Measurements from ENCODE around the gene INPP5A. TPM values are rescaled to one million over a fixed set of nuclear protein-coding genes. Genes with fewer than 3 reads are reported as not detected.

The INPP5A gene
- total and polyA plus RNA-seq, 2 of the 13 experiments (the other 11 are each of a cell fraction or from before 2014, with no cell fraction given), result 17.5 to 37.9 TPM

DNA sequence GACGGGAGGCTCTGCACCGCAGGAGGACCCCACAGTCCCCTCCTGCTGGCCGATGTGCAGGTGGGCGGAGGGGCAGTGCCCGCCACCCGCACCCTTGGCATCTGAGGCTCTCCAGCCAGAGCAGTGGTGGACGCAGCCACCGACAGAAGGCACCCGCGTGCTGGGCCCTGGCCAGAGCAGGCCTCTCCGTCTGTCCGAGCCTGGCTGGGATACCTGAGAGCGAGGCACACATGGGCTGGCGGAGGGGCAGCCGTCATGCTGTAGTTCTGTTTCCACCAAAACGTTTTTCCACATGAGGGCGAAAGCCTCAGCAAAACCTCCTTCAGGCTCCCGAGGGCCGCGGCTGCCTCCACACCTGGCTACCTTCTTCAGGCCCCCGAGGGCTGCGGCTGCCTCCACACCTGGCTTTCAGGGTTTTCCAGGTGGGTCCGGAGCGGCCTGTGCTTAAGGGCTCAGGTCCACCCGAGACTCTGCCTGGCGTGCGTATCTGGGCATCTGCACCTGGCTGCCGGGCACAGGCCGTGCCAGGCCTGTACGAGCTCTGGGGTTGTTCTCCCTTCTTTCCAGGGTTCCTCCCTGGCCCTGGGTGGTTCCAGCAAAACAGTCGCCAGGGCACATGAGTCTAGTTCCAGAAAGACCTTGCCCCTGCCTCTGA is 115.5 kb downstream of the INPP5A start:
- DNase-seq (ENCODE audit: low spot score) (no peak), FAIRE-seq (no peak), ATAC-seq (no peak)
- ChIA-PET POLR2A (no interaction called here), CTCF (ENCODE audit: low intra/inter-chr PET ratio, low total read pairs) (no interaction called here)
- no peak overlapping the region for H3K27ac ChIP-seq (ENCODE audit: extremely low read length, insufficient read depth, low read length)
- H3K4me1 ChIP-seq (ENCODE audit: insufficient read depth, low read length), result no peaks in the 10 kb centered on the region
- WGBS (ENCODE audit: low lambda C conversion rate), result 96% methylated on average over 15 of the region's 31 CpGs
- no peak overlapping the region for H3K9ac ChIP-seq (ENCODE audit: insufficient read depth, low read depth, low read length)
- TF ChIP-seq, protein P1, sequence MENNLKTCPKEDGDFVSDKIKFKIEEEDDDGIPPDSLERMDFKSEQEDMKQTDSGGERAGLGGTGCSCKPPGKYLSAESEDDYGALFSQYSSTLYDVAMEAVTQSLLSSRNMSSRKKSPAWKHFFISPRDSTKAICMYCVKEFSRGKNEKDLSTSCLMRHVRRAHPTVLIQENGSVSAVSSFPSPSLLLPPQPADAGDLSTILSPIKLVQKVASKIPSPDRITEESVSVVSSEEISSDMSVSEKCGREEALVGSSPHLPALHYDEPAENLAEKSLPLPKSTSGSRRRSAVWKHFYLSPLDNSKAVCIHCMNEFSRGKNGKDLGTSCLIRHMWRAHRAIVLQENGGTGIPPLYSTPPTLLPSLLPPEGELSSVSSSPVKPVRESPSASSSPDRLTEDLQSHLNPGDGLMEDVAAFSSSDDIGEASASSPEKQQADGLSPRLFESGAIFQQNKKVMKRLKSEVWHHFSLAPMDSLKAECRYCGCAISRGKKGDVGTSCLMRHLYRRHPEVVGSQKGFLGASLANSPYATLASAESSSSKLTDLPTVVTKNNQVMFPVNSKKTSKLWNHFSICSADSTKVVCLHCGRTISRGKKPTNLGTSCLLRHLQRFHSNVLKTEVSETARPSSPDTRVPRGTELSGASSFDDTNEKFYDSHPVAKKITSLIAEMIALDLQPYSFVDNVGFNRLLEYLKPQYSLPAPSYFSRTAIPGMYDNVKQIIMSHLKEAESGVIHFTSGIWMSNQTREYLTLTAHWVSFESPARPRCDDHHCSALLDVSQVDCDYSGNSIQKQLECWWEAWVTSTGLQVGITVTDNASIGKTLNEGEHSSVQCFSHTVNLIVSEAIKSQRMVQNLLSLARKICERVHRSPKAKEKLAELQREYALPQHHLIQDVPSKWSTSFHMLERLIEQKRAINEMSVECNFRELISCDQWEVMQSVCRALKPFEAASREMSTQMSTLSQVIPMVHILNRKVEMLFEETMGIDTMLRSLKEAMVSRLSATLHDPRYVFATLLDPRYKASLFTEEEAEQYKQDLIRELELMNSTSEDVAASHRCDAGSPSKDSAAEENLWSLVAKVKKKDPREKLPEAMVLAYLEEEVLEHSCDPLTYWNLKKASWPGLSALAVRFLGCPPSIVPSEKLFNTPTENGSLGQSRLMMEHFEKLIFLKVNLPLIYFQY (CRISPR knock-in tag; IDR thresholded peaks at IDR 0.05; ENCODE audit: borderline replicate concordance), result no peak
- no peak for TF ChIP-seq IRF2 (CRISPR knock-in tag; IDR thresholded peaks at IDR 0.05)
- no peak for TF ChIP-seq HNRNPK (IDR thresholded peaks at IDR 0.05; ENCODE audit: low read depth, low read length, poor library complexity, severe bottlenecking)
- no peak for TF ChIP-seq ZNF136 (CRISPR knock-in tag; IDR thresholded peaks at IDR 0.05; ENCODE audit: low read depth)
- no peak for TF ChIP-seq CHD4 (IDR thresholded peaks at IDR 0.05; ENCODE audit: borderline replicate concordance, low read length)
- TF ChIP-seq, protein P2, sequence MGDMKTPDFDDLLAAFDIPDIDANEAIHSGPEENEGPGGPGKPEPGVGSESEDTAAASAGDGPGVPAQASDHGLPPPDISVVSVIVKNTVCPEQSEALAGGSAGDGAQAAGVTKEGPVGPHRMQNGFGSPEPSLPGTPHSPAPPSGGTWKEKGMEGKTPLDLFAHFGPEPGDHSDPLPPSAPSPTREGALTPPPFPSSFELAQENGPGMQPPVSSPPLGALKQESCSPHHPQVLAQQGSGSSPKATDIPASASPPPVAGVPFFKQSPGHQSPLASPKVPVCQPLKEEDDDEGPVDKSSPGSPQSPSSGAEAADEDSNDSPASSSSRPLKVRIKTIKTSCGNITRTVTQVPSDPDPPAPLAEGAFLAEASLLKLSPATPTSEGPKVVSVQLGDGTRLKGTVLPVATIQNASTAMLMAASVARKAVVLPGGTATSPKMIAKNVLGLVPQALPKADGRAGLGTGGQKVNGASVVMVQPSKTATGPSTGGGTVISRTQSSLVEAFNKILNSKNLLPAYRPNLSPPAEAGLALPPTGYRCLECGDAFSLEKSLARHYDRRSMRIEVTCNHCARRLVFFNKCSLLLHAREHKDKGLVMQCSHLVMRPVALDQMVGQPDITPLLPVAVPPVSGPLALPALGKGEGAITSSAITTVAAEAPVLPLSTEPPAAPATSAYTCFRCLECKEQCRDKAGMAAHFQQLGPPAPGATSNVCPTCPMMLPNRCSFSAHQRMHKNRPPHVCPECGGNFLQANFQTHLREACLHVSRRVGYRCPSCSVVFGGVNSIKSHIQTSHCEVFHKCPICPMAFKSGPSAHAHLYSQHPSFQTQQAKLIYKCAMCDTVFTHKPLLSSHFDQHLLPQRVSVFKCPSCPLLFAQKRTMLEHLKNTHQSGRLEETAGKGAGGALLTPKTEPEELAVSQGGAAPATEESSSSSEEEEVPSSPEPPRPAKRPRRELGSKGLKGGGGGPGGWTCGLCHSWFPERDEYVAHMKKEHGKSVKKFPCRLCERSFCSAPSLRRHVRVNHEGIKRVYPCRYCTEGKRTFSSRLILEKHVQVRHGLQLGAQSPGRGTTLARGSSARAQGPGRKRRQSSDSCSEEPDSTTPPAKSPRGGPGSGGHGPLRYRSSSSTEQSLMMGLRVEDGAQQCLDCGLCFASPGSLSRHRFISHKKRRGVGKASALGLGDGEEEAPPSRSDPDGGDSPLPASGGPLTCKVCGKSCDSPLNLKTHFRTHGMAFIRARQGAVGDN (CRISPR knock-in tag; IDR thresholded peaks at IDR 0.05), result no peak
- no peak for TF ChIP-seq ZNF44 (CRISPR knock-in tag; IDR thresholded peaks at IDR 0.05)
- TF ChIP-seq RAD51 (IDR thresholded peaks at IDR 0.05; ENCODE audit: borderline replicate concordance), result no peak
- TF ChIP-seq HOXA9 (CRISPR knock-in tag; IDR thresholded peaks at IDR 0.05; ENCODE audit: borderline replicate concordance), result no peak
- H4K20me1 ChIP-seq (ENCODE audit: insufficient read depth, low read length), result peaks cover 6% of the 10 kb centered on the region; the same call in 1 of the 2 replicates
- BruUV-seq (replicated peaks), result no TSS peak
- no peaks in the 10 kb centered on the region for H3K36me3 ChIP-seq (replicated peaks in 1 of 2; ENCODE audit: control insufficient read depth in 1 of 2, insufficient read depth in 2 of 2, low read length in 2 of 2)
- intact Hi-C loops (cut with micrococcal nuclease; ENCODE audit: unreplicated experiment), result loop anchor here (10.0 kb wide), 1 partner anchor 242 kb away; no protein-coding TSS in a partner anchor
- H2AFZ ChIP-seq (ENCODE audit: low read length), result no peak overlapping the region
- no peaks in the 10 kb centered on the region for H3K9me3 ChIP-seq (ENCODE audit: low read length)
- in situ Hi-C loops (cut with HindIII; ENCODE audit: extremely low pct_ligation_motif_present, low pct_unique_long_range_greater_than_20kb), result loop anchor here (5.0 to 10.0 kb wide), 2 partner anchors 149 to 242 kb away; no protein-coding TSS in a partner anchor
- no peaks in the 10 kb centered on the region for H3K27me3 ChIP-seq (ENCODE audit: control insufficient read depth in 1 of 2, insufficient read depth in 2 of 2, low read length in 2 of 2)
- H3K79me2 ChIP-seq (ENCODE audit: insufficient read depth, low read length), result no peaks in the 10 kb centered on the region
- no peak overlapping the region for H3K4me3 ChIP-seq (replicated peaks in 1 of 3; ENCODE audit: insufficient read depth in 1 of 3, low read depth in 2 of 3, low read length in 3 of 3)
- no peak overlapping the region for H3K4me2 ChIP-seq (ENCODE audit: low read depth, low read length)

Data from HepG2 (cell line).